Measurements from ENCODE around the gene UBE2V1.

UBE2V1 gene

GRCh38 chr20:50128520-50128905, 15.6 kb upstream of the UBE2V1 start:
- no peak for DNase-seq (ENCODE audit: extremely low read depth, low read depth)
- H3K4me3 ChIP-seq (replicated peaks; ENCODE audit: low read depth, low read length), result no peak overlapping the region
- TF ChIP-seq CTCF (IDR thresholded peaks at IDR 0.05; ENCODE audit: low read depth, low read length, missing control alignments), result no peak

GRCh38 chr20:50127587-50128519, 14.9 kb upstream of the UBE2V1 start:
- no peak for TF ChIP-seq CTCF (IDR thresholded peaks at IDR 0.05; ENCODE audit: low read depth, low read length, missing control alignments)
- DNase-seq (ENCODE audit: extremely low read depth, low read depth), result no peak
- H3K4me3 ChIP-seq (replicated peaks; ENCODE audit: low read depth, low read length), result no peak overlapping the region

- no peak overlapping the region for H3K4me3 ChIP-seq (replicated peaks; ENCODE audit: low read depth, low read length)
- no peak for TF ChIP-seq CTCF (IDR thresholded peaks at IDR 0.05; ENCODE audit: low read depth, low read length, missing control alignments)
- no peak for DNase-seq (ENCODE audit: extremely low read depth, low read depth)
Observed at GRCh38 chr20:50126662-50127061, 13.7 kb upstream of the UBE2V1 start.

DNA sequence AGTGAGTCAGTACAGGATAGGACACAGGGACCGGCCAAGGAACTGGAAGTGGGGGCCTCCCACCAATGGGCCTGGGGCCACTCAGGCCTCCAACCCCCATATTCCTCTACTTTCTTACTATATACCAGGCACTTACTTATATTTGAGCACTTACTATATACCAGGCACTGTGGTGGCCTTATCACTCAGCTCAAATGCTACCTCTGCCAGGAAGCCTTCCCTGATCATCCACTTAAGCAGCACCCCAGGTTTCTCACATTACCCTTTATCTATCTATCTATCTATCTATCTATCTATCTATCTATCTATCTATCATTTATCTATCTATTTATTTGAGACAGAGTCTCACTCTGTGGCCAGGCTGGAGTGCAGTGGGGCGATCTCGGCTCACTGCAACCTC, 12.3 kb upstream of the UBE2V1 start:
- DNase-seq (ENCODE audit: extremely low read depth, low read depth), result no peak
- no peak for TF ChIP-seq CTCF (IDR thresholded peaks at IDR 0.05; ENCODE audit: low read depth, low read length, missing control alignments)
- H3K4me3 ChIP-seq (replicated peaks; ENCODE audit: low read depth, low read length), result no peak overlapping the region

DNA sequence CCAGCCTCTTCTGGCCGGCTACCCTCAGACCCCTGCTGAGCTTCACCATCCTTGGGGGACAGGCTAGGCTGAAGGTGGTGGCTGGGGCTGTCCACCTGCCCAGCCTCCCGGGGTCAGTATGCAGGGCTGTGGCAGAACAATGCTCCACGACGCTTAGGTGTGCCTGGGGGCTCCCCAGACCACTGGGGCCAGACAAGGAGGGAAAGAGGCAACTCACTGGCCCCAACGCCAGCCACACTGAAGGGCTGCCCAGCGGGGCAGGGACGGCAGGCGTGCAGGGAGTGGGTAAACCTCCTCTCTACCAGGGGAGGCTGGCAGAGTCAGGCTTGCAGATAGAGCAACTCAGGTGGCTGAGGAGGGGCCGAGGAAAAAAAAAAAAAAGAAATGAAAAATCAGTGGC, 11.5 kb upstream of the UBE2V1 start:
- DNase-seq (ENCODE audit: extremely low read depth, low read depth), result no peak
- H3K4me3 ChIP-seq (replicated peaks; ENCODE audit: low read depth, low read length), result no peak overlapping the region
- TF ChIP-seq CTCF (IDR thresholded peaks at IDR 0.05; ENCODE audit: low read depth, low read length, missing control alignments), result no peak

GRCh38 chr20:50123418-50123817, 10.5 kb upstream of the UBE2V1 start:
- TF ChIP-seq CTCF (IDR thresholded peaks at IDR 0.05; ENCODE audit: low read depth, low read length, missing control alignments), result no peak
- no peak overlapping the region for H3K4me3 ChIP-seq (replicated peaks; ENCODE audit: low read depth, low read length)
- DNase-seq (ENCODE audit: extremely low read depth, low read depth), result no peak
